HFFc6 (cell line): ENCODE data around the gene PRPF18. TPM values are rescaled to one million over a fixed set of nuclear protein-coding genes. Genes with fewer than 3 reads are reported as not detected.
"Not testable (repeated sequence)": the region's sequence is repeated elsewhere in the genome, so short reads cannot be mapped to it uniquely, and the experiment has no call there.

Experiments
- DNase-seq: peaks from one replicate; pipeline ENCODE4 v3.0.0-alpha.2; 2018
- H3K27ac Mint-ChIP-seq: 2 replicates; pipeline ENCODE4 v1.8.0; 2020; ENCODE audit warnings: mild to moderate bottlenecking, mixed read lengths
- H3K27me3 Mint-ChIP-seq: 2 replicates; pipeline ENCODE4 v1.8.0; 2021; ENCODE audit warnings: mild to moderate bottlenecking, moderate library complexity, mixed read lengths; ENCODE audit not compliant: insufficient read depth
- H3K36me3 Mint-ChIP-seq: 2 replicates; pipeline ENCODE4 v1.8.0; 2021; ENCODE audit warnings: low read depth, mixed read lengths
- H3K4me1 Mint-ChIP-seq: 2 replicates; pipeline ENCODE4 v1.8.0; 2020; ENCODE audit warnings: low read depth, mixed read lengths
- H3K4me3 Mint-ChIP-seq: 2 replicates; pipeline ENCODE4 v1.8.0; 2020; ENCODE audit warnings: mild to moderate bottlenecking, moderate library complexity, mixed read lengths
- H3K9me3 Mint-ChIP-seq: 2 replicates; pipeline ENCODE4 v1.8.0; 2020; ENCODE audit warnings: mild to moderate bottlenecking, mixed read lengths
- long read RNA-seq: library from polyadenylated mRNA; unstranded; transcript quantifications from one replicate; pipeline ENCODE4 v2.0.0, GENCODE V29; 2019
- total RNA-seq, 6 experiments: library from RNA; stranded (reverse); fragmentation: NEBNext Ultra II Directional; extraction: Animal tissue kit (Norgen Biotek cat#: 25700); gene quantifications; 2 replicates in 1 of 6; 3 replicates in 5 of 6; pipeline ENCODE4 v1.2.3, GENCODE V29; 2021
- TF ChIP-seq, protein P1 (sequence below): fragments of 200-600 bp; sonication (generic); IDR thresholded peaks from 2 replicates; pipeline ENCODE4 v1.5.0; 2021; ENCODE audit warnings: antibody characterized with exemption, mild to moderate bottlenecking

The PRPF18 gene
- 10 to 100 TPM; 21.9 to 24.8 (median 23.0) TPM for total RNA-seq
- long read RNA-seq, transcript PRPF18-202 (10 exons, 1,717 nt), result major isoform, 35 of 40 reads
- long read RNA-seq, partial matches to known transcripts, result 2 of 40 reads
- long read RNA-seq, other reads (novel, unspliced or antisense), result 3 of 40 reads

- H3K4me3 Mint-ChIP-seq, result peak within 1 kb of the TSS; percentile 100
- H3K27ac Mint-ChIP-seq, result peak within 1 kb of the TSS; percentile 87
- peaks cover 5% of the 10 kb centered on the region; the same call in 1 of the 2 replicates for H3K27me3 Mint-ChIP-seq
- TF ChIP-seq, protein P1, sequence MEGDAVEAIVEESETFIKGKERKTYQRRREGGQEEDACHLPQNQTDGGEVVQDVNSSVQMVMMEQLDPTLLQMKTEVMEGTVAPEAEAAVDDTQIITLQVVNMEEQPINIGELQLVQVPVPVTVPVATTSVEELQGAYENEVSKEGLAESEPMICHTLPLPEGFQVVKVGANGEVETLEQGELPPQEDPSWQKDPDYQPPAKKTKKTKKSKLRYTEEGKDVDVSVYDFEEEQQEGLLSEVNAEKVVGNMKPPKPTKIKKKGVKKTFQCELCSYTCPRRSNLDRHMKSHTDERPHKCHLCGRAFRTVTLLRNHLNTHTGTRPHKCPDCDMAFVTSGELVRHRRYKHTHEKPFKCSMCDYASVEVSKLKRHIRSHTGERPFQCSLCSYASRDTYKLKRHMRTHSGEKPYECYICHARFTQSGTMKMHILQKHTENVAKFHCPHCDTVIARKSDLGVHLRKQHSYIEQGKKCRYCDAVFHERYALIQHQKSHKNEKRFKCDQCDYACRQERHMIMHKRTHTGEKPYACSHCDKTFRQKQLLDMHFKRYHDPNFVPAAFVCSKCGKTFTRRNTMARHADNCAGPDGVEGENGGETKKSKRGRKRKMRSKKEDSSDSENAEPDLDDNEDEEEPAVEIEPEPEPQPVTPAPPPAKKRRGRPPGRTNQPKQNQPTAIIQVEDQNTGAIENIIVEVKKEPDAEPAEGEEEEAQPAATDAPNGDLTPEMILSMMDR, result peak; percentile 92
- no peaks in the 10 kb centered on the region for H3K9me3 Mint-ChIP-seq
- peaks cover 26% of the 10 kb centered on the region for H3K4me1 Mint-ChIP-seq
- peaks cover 10% of the 10 kb centered on the region for H3K36me3 Mint-ChIP-seq
- DNase-seq, result peak; percentile 90
These were observed at the start of gene PRPF18 for GRCh38 chr10:13586676-13587355. Gene PRPF18, plus strand, starts transcription at chr10:13586965. Its CDS starts 122 bp downstream, at chr10:13587087.

DNA sequence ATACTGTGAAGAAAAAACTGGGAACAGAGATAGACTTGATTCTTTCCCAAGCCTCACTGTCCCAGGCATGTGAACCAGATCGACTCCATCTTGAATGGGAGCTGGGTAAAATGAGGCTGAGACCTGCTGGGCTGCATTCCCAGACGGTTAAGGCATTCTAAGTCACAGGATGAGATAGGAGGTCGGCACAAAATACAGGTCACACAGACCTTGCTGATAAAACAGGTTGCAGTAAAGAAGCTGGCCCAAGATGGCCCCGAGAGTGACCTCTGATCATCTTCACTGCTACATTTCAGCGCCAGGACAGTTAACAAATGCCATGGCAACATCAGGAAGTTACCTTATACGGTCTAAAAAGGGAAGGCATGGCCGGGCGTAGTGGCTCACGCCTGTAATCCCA is 48.8 kb upstream of the PRPF18 start:
- H3K9me3 Mint-ChIP-seq, DNase-seq, H3K36me3 Mint-ChIP-seq, H3K27ac Mint-ChIP-seq, H3K4me3 Mint-ChIP-seq, H3K4me1 Mint-ChIP-seq: not testable (repeated sequence)
- H3K27me3 Mint-ChIP-seq, result peaks cover 41% of the 10 kb centered on the region

GRCh38 chr10:13542533-13542932 is 44.2 kb upstream of the PRPF18 start:
- Mint-ChIP-seq H3K4me1 (no peaks in the 10 kb centered on the region), H3K4me3 (no peak overlapping the region), H3K36me3 (no peaks in the 10 kb centered on the region), H3K9me3 (no peaks in the 10 kb centered on the region), H3K27ac (no peak overlapping the region), H3K27me3 (peaks cover 47% of the 10 kb centered on the region)
- no peak for DNase-seq
- TF ChIP-seq, protein P1, result no peak

- DNase-seq, result no peak
- Mint-ChIP-seq H3K36me3 (no peaks in the 10 kb centered on the region), H3K4me1 (no peaks in the 10 kb centered on the region), H3K9me3 (peaks cover 13% of the 10 kb centered on the region), H3K4me3 (no peak overlapping the region), H3K27ac (no peak overlapping the region), H3K27me3 (peaks cover 31% of the 10 kb centered on the region)
- TF ChIP-seq, protein P1, result no peak
These were observed 36.0 kb upstream of the PRPF18 start for GRCh38 chr10:13550802-13551201.

GRCh38 chr10:13555884-13556510 is 30.8 kb upstream of the PRPF18 start:
- DNase-seq, result no peak
- Mint-ChIP-seq H3K9me3 (no peaks in the 10 kb centered on the region), H3K4me3 (no peak overlapping the region), H3K36me3 (no peaks in the 10 kb centered on the region), H3K4me1 (peaks cover 11% of the 10 kb centered on the region; the same call in 1 of the 2 replicates), H3K27ac (no peak overlapping the region), H3K27me3 (peaks cover 6% of the 10 kb centered on the region)
- TF ChIP-seq, protein P1, result no peak
